Fibroblast of pulmonary artery (primary cell): ENCODE measurements around the gene TTC17.

ENCODE experiments used
- DNase-seq: peaks from one replicate; pipeline ENCODE4 v3.0.0-alpha.2; 2010; ENCODE audit warnings: low read depth
- H3K4me3 ChIP-seq: replicated peaks from 2 replicates; pipeline ENCODE4 v1.5.1; 2011; ENCODE audit warnings: low read depth, mild to moderate bottlenecking, control low read depth, low read length, moderate library complexity
- TF ChIP-seq, protein P1 (sequence below): IDR thresholded peaks from 2 replicates; pipeline ENCODE4 v1.5.1; 2011; ENCODE audit warnings: mild to moderate bottlenecking, control low read depth, low read length, inconsistent platforms; ENCODE audit errors: missing control alignments

TTC17 gene

GRCh38 chr11:43521471-43521870, 162.8 kb downstream of the TTC17 start:
- TF ChIP-seq, protein P1, sequence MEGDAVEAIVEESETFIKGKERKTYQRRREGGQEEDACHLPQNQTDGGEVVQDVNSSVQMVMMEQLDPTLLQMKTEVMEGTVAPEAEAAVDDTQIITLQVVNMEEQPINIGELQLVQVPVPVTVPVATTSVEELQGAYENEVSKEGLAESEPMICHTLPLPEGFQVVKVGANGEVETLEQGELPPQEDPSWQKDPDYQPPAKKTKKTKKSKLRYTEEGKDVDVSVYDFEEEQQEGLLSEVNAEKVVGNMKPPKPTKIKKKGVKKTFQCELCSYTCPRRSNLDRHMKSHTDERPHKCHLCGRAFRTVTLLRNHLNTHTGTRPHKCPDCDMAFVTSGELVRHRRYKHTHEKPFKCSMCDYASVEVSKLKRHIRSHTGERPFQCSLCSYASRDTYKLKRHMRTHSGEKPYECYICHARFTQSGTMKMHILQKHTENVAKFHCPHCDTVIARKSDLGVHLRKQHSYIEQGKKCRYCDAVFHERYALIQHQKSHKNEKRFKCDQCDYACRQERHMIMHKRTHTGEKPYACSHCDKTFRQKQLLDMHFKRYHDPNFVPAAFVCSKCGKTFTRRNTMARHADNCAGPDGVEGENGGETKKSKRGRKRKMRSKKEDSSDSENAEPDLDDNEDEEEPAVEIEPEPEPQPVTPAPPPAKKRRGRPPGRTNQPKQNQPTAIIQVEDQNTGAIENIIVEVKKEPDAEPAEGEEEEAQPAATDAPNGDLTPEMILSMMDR: no peak
- no peak for DNase-seq
- no peak overlapping the region for H3K4me3 ChIP-seq

DNA sequence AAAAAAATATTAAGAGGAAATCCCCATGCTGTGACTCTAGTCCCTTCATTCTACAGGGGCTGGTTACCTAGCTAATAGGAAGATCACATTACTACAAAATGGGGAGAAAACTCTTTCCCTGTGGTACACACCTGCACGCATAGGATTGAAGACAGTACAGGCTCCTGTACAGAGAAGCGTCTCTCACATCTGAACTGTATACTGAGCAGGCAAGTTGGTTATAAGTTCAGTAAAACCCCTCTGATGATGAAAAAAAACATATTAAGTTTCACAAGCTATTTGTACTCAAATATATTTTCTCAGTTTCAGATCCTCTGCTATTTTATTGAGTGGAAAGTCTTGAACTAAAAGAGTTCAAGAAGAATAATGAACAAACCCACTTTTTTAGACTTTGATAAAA, 164.9 kb downstream of the TTC17 start:
- H3K4me3 ChIP-seq: no peak overlapping the region
- no peak for DNase-seq
- TF ChIP-seq, protein P1: no peak

GRCh38 chr11:43532041-43532440, 173.3 kb downstream of the TTC17 start:
- TF ChIP-seq, protein P1: no peak
- H3K4me3 ChIP-seq: no peak overlapping the region
- no peak for DNase-seq

DNA sequence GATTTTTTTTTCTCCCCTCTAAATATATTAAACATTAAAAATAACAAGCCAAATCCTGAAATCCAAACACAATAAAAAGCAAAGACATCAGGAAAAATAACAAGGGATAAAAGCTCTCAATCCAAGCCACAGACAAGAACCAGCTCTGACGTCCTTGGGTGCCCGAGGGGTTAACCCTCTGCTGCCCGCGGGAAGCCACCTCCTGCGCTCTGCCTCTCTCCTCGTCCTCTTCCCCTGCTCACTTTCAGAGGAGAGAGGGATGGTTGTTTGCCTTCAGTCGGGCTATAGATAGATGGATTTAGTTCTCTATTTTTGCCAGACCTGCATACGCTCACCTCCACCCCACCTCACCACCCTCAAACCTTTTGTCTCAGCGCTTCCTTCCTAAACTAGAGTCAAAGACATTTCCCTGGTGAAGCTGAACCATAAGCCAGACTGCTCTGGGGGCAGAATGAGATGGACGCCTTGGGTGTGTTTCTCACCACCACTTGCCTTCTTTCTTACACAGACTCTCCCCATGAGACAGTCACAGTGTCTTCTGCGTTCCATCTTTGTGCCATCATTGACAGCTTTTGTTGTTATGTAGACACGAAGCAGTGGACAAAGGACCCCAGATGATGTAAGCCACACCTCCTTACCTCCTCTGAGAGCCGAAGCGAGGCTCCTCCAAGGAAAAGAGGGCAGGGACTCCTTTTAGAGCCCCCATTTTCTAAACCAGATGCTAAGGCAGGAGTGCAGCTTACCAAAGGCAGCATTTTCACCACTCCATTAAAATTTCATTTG, 179.3 kb downstream of the TTC17 start:
- H3K4me3 ChIP-seq: no peak overlapping the region
- TF ChIP-seq, protein P1: no peak
- DNase-seq: no peak

DNA sequence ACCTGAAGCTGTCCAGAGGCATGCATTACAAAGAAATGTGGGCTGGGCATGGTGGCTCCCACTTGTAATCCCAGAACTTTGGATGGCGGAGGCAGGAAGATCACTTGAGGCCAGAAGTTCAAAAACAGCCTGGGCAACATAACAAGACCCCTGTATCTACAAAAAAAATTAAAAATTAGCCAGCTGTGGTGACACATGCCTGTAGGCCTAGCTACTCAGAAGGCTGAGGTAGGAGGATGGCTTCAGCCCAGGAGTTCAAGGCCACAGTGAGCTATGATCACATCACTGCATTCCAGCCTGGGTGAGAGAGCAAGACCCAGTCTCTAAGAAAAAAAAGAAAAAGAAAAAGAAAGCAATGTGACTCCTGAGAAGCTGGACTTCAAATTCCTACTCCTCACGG, 183.3 kb downstream of the TTC17 start:
- no peak overlapping the region for H3K4me3 ChIP-seq
- TF ChIP-seq, protein P1: no peak
- DNase-seq: no peak

DNA sequence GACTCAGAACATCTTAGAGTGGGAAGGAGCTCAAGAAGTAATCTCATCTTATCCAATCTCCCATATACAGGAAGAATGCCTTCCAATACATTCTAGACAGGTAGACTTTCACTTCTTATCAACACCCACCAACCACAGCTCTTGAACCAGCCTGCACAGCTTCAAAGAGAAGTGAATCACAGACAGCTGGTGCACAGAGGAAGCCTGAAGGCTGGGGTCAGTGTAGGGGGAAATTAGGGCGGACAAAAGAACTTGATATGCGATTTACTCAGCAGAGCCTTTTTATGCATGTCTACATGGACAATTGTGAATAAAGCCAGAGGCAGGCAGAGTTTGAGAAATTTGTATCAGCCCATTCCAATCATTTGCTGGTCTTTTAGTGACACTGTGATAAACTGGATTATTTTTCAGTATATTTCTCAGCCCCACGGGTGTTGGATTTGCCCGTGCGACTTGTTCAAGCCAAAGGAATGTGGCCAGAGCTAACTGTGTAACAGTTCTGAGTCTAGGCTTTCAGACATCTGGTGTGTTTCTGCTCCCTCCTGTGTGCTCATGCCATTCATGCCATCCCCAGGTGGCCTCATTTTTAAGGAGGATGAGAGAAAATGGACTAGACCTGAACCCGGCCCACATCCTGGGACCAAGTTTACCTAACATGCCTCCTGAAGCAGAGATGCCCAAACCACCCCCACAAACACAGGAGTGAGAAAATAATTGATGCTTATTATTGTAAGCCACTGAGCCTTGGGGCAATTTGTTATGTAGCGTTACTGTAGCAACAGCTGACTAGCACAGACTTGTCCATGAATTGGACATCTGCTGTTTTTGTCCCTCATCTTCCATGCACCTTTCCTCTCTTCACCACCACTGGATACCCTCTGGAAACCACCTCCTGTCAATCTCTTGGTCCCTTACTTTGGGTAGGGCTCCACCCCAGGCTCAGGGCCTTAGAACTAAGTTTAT, 184.3 kb downstream of the TTC17 start:
- no peak for DNase-seq
- TF ChIP-seq, protein P1: no peak
- H3K4me3 ChIP-seq: no peak overlapping the region
